Ectodermal cell (in vitro differentiated cells): ENCODE results near the gene IGF2R.
"Not testable (repeated sequence)": the region's sequence is repeated elsewhere in the genome, so short reads cannot be mapped to it uniquely, and the experiment has no call there.

Experiments
- H3K27ac ChIP-seq: 2 replicates; pipeline ENCODE4 v1.7.0; 2013; ENCODE audit warnings: mild to moderate bottlenecking, low read depth, low read length; ENCODE audit not compliant: insufficient read depth, poor library complexity, severe bottlenecking
- H3K27me3 ChIP-seq: 2 replicates; pipeline ENCODE4 v1.7.0; 2013; ENCODE audit warnings: mild to moderate bottlenecking, low read length; ENCODE audit not compliant: insufficient read depth, control insufficient read depth, poor library complexity, severe bottlenecking
- H3K36me3 ChIP-seq: one replicate; pipeline ENCODE4 v1.7.0; 2013; ENCODE audit warnings: low read length; ENCODE audit not compliant: control insufficient read depth, insufficient read depth
- H3K4me1 ChIP-seq: one replicate; pipeline ENCODE4 v1.7.0; 2013; ENCODE audit warnings: low read length; ENCODE audit not compliant: control insufficient read depth, insufficient read depth
- H3K4me3 ChIP-seq: 2 replicates; pipeline ENCODE4 v1.7.0; 2013; ENCODE audit warnings: low read depth, low read length, control low read depth; ENCODE audit not compliant: insufficient read depth
- H3K9me3 ChIP-seq: 2 replicates; pipeline ENCODE4 v1.7.0; 2013; ENCODE audit warnings: mild to moderate bottlenecking, low read length, moderate library complexity; ENCODE audit not compliant: control insufficient read depth
- WGBS, 2 experiments: methylation state at CpG; one replicate each; pipeline ENCODE4 v1.1.7; 2013; ENCODE audit warnings: missing lambda C conversion rate in 2 of 2; 5-methylcytosine and 5-hydroxymethylcytosine counted together

The IGF2R gene

GRCh38 chr6:160128125-160128683 lies 159.3 kb downstream of the IGF2R start:
- 91 to 93% methylated on average over 3 of the region's 3 CpGs for WGBS, 2 experiments
- no peak overlapping the region for H3K4me3 ChIP-seq
- no peaks in the 10 kb centered on the region for H3K4me1 ChIP-seq
- H3K27me3 ChIP-seq = no peaks in the 10 kb centered on the region
- no peak overlapping the region for H3K27ac ChIP-seq
- H3K36me3 ChIP-seq = no peaks in the 10 kb centered on the region
- no peaks in the 10 kb centered on the region for H3K9me3 ChIP-seq

- Histone ChIP-seq H3K4me1 (no peaks in the 10 kb centered on the region), H3K9me3 (no peaks in the 10 kb centered on the region), H3K4me3 (no peak overlapping the region), H3K36me3 (no peaks in the 10 kb centered on the region), H3K27me3 (no peaks in the 10 kb centered on the region), H3K27ac (no peak overlapping the region)
- 88 to 91% methylated on average over 6 of the region's 6 CpGs for WGBS, 2 experiments
These were observed 160.1 kb downstream of the IGF2R start for GRCh38 chr6:160128879-160129516.

DNA sequence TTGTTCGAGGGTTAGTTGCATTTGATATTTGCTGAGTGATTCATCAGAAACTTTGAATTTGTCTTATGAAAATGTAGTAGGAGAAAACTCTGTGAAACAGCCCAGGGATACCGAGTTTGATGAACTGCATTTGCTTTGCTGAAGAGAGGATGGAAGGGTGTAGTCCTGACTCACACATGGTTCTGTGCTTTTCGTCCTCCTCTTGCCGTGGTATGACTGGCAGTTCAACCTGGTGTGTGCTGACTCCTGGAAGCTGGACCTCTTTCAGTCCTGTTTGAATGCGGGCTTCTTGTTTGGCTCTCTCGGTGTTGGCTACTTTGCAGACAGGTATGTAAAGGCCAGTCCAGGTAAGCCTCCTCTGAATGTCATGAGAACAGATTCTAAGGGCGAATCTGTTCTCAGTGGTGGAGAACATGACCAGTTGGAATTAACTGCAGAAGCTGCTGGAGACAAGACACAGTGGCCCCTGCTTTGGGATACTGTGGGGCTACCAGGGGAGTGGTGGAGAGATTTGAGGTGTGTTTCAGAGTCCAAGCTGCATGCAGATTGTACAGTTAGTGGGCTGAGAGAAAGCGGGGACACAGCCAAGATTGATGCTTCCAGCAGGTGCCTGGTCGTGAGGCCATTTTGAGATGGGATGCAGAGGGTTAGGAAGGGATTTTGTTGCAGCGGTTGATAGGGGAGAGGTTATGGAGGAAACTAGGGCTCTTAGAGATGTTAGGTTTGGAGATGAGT lies 161.2 kb downstream of the IGF2R start:
- H3K36me3 ChIP-seq = no peaks in the 10 kb centered on the region
- no peak overlapping the region for H3K27ac ChIP-seq
- 88% methylated on average over 10 of the region's 10 CpGs for WGBS, 2 experiments
- H3K4me3 ChIP-seq = no peak overlapping the region
- no peaks in the 10 kb centered on the region for H3K27me3 ChIP-seq
- H3K4me1 ChIP-seq = no peaks in the 10 kb centered on the region
- H3K9me3 ChIP-seq = no peaks in the 10 kb centered on the region

DNA sequence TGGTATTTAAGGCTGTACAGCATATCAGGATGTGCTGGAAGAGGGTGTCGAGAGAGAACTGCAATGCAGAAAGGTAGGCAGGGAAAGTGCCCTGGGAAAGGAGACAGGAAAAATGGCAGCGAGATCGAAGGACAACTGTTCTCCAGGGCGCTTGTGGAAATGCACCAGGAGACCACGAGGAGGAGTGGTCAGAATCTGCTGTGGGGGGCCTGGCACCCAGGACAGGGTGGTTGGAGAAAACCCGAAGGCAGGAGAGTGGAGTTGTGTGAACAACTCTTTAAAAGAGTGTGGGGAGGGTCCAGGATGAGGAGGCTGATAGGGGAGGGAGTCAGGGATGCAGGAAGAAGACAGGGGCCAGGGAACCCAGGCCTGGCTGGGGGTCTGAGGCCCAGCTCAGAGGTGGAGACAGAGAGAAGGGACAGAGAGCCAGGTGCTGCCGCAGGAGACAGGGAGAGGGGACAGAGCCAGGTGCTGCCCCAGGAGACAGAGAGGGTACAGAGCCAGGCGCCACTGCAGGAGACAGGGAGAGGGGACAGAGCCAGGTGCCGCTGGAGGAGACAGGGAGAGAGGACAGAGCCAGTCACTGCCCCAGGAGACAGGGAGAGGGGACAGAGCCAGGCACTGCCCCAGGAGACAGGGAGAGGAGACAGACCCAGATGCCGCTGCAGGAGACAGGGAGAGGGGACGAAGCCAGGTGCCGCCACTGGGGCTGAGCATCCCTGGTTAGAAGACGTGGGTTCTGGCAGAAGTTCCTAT lies 162.0 kb downstream of the IGF2R start:
- Histone ChIP-seq H3K4me1 (no peaks in the 10 kb centered on the region), H3K27ac (no peak overlapping the region), H3K36me3 (no peaks in the 10 kb centered on the region), H3K27me3 (no peaks in the 10 kb centered on the region), H3K9me3 (no peaks in the 10 kb centered on the region), H3K4me3 (no peak overlapping the region)
- WGBS, 2 experiments = 92 to 95% methylated on average over 13 of the region's 13 CpGs

DNA sequence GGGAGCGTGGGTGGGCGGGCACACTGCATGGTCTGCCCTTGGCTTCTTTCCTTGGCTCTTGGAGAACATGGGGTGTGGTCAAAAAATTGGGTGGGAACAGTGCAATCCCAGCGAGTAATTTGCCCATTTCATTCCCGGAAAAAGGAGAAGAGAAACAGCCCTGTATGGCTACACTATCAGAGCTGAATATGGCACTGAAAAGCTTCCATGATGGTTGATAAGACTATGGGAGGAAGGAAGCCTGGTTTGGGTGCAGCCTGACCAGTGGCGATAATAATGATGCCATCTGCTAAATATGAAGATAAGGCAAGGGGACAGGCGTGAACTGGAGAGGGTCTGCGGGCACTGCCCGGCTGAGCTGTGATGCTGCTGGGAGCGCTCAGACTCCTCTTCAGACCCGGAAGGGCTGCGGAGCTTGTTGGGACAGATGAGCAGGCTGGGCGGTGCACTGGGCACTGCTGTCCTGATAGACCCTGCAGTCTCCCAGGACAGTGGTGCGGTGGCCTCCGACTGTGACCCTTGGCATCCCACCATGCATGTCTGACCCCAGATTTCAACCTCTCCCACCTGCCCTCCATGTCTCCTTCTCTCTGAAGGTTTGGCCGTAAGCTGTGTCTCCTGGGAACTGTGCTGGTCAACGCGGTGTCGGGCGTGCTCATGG lies 162.9 kb downstream of the IGF2R start:
- no peaks in the 10 kb centered on the region for H3K9me3 ChIP-seq
- H3K4me3 ChIP-seq = no peak overlapping the region
- H3K4me1 ChIP-seq = no peaks in the 10 kb centered on the region
- H3K27ac ChIP-seq = no peak overlapping the region
- no peaks in the 10 kb centered on the region for H3K27me3 ChIP-seq
- 89 to 90% methylated on average over 19 of the region's 19 CpGs for WGBS, 2 experiments
- H3K36me3 ChIP-seq = no peaks in the 10 kb centered on the region

- 59 to 69% methylated on average over 4 of the region's 4 CpGs for WGBS, 2 experiments
- Histone ChIP-seq H3K27me3 (no peaks in the 10 kb centered on the region), H3K27ac (no peak overlapping the region), H3K9me3 (no peaks in the 10 kb centered on the region), H3K36me3 (no peaks in the 10 kb centered on the region), H3K4me1 (no peaks in the 10 kb centered on the region), H3K4me3 (no peak overlapping the region)
These were observed 163.4 kb downstream of the IGF2R start for GRCh38 chr6:160132297-160132637.

DNA sequence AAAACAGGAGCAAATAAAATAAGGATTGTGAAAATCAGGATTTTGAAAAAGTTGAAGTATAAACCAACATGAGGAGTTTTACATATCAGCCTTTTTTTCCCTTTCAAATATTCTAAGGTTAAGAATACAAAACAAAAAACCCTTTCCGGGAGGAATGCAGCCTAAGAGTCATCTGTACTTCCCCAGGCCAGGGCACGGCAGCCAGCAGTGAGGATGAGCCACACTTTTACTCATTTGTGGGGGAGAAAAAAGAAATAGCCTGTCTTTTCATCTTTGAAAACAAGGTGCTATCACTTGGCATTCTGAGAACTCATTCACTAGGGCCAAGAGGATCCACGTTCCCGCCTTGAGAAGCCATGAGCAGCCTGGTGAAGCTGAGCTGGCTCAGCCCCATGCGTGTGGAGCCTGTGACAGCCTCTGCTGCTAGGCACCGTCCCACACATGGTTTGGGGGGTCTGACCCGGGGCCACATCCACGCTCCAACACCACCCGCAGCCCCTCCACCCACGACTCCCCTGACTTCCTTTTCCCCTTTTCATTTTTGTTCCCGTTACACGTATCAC lies 164.0 kb downstream of the IGF2R start:
- H3K4me3 ChIP-seq = no peak overlapping the region
- H3K27ac ChIP-seq = no peak overlapping the region
- WGBS, 2 experiments = 47 to 48% methylated on average over 12 of the region's 12 CpGs

GRCh38 chr6:160133441-160134336 lies 164.8 kb downstream of the IGF2R start:
- no peaks in the 10 kb centered on the region for H3K36me3 ChIP-seq
- no peaks in the 10 kb centered on the region for H3K4me1 ChIP-seq
- H3K27ac ChIP-seq = no peak overlapping the region
- no peaks in the 10 kb centered on the region for H3K9me3 ChIP-seq
- WGBS, 2 experiments = 88% methylated on average over 47 of the region's 47 CpGs
- H3K27me3 ChIP-seq = no peaks in the 10 kb centered on the region
- H3K4me3 ChIP-seq = no peak overlapping the region

More for the DNA sequence above, 164.0 kb downstream of the IGF2R start:
- no peaks in the 10 kb centered on the region for H3K9me3 ChIP-seq
- no peaks in the 10 kb centered on the region for H3K27me3 ChIP-seq
- H3K4me1 ChIP-seq = no peaks in the 10 kb centered on the region
- no peaks in the 10 kb centered on the region for H3K36me3 ChIP-seq

- H3K36me3 ChIP-seq, H3K27me3 ChIP-seq, H3K27ac ChIP-seq, H3K9me3 ChIP-seq, H3K4me1 ChIP-seq, H3K4me3 ChIP-seq: not testable (repeated sequence)
- WGBS, 2 experiments = 96% methylated on average over 20 of the region's 20 CpGs
These were observed 165.5 kb downstream of the IGF2R start for GRCh38 chr6:160134337-160134751.
